Thyroid gland (tissue), 4 donors: ENCODE results near the gene SREK1IP1. TPM values are rescaled to one million over a fixed set of nuclear protein-coding genes. Genes with fewer than 3 reads are reported as not detected.

Experiments
- DNase-seq, 2 donors: peaks; one replicate each; pipeline ENCODE4 v3.0.0-alpha.2; 2019
- H3K27ac ChIP-seq, 3 donors: fragments of 200-600 bp; sonication (generic); 1 replicate in 2 of 3; 2 replicates in 1 of 3; pipeline ENCODE4 v1.5.1; 2016 to 2019; ENCODE audit warnings: mild to moderate bottlenecking in 1 of 3, moderate library complexity in 1 of 3
- H3K27me3 ChIP-seq: fragments of 200-600 bp; sonication (generic); one replicate; pipeline ENCODE4 v1.5.1; 2019
- H3K36me3 ChIP-seq, 2 donors: fragments of 200-600 bp; sonication (generic); one replicate each; pipeline ENCODE4 v1.5.1; 2016 to 2019
- H3K4me1 ChIP-seq, 2 donors: fragments of 200-600 bp; sonication (generic); one replicate each; pipeline ENCODE4 v1.5.1; 2017 to 2019
- H3K4me3 ChIP-seq, 3 donors: fragments of 200-600 bp; sonication (generic); replicated peaks in 1 of 3; 1 replicate in 2 of 3; 2 replicates in 1 of 3; pipeline ENCODE4 v1.5.1; 2016; ENCODE audit warnings: mild to moderate bottlenecking in 1 of 3
- H3K9me3 ChIP-seq: fragments of 200-600 bp; sonication (generic); one replicate; pipeline ENCODE4 v1.5.1; 2017
- CTCF ChIP-seq, 6 experiments: fragments of 200-600 bp in 3 of 6; fragments of 450-650 bp in 3 of 6; sonication (generic) in 3 of 6; IDR thresholded peaks; one replicate each; pipeline ENCODE4 v1.5.1; 2016 to 2019; ENCODE audit warnings: antibody characterized with exemption in 6 of 6, mild to moderate bottlenecking in 2 of 6, inconsistent platforms in 1 of 6, moderate library complexity in 1 of 6
- POLR2A ChIP-seq, 2 donors: fragments of 450-650 bp; IDR thresholded peaks; one replicate each; pipeline ENCODE4 v1.6.1; 2017; ENCODE audit warnings: antibody characterized with exemption in 2 of 2, mild to moderate bottlenecking in 2 of 2, moderate library complexity in 1 of 2
- WGBS, 2 donors: methylation state at CpG; one replicate each; pipeline ENCODE4 v1.1.5; 2017; 5-methylcytosine and 5-hydroxymethylcytosine counted together
- intact Hi-C: fragments of 100-400 bp; cut with DNase I; formaldehyde crosslinking; loops from one replicate; pipeline ENCODE4 v1.15.1; 2023
- total RNA-seq, 4 donors: library from RNA; depleted of rRNA; stranded (reverse); fragments of >200 nt; gene quantifications; one replicate each; pipeline ENCODE4 v1.2.3, GENCODE V29; 2016

Gene SREK1IP1
- total RNA-seq, 4 donors from 2014 or later = 8.5 to 10.5 (median 9.8) TPM

DNA sequence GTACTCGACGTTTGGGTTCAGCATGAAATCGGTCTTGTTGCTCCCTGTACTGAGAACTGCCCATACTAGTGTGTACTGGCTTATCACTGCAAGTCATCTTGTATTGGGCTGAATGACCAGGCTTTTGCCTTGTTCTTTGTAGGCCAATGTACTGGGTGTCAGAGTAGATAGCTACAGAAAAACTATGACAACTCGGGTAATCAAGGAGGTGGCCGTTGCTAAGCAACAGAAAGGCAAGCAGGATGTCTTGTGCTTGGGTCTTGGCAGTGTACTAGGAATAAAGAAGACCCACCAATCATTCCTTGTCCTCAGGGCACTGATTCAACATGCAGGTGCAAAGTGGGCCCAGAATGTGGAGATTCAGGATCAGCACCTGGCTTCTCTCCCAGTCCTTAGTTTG, 90.1 kb downstream of the SREK1IP1 start:
- TF ChIP-seq CTCF (IDR thresholded peaks at IDR 0.05) (no peak), POLR2A (IDR thresholded peaks at IDR 0.05) (no peak)
- Histone ChIP-seq H3K27ac (no peak overlapping the region), H3K9me3 (no peaks in the 10 kb centered on the region), H3K4me3 (no peak overlapping the region), H3K27me3 (no peaks in the 10 kb centered on the region), H3K4me1 (no peaks in the 10 kb centered on the region), H3K36me3 (no peaks in the 10 kb centered on the region)
- DNase-seq = no peak
- WGBS, 2 donors = 79% methylated on average over 5 of the region's 5 CpGs
- intact Hi-C loops = no loop called here

- TF ChIP-seq POLR2A (IDR thresholded peaks at IDR 0.05) (no peak), CTCF (IDR thresholded peaks at IDR 0.05) (no peak)
Measured at GRCh38 chr5:64671678-64672077, 96.8 kb downstream of the SREK1IP1 start.

GRCh38 chr5:64670277-64670676, 98.2 kb downstream of the SREK1IP1 start:
- Histone ChIP-seq H3K9me3 (no peaks in the 10 kb centered on the region), H3K36me3 (no peaks in the 10 kb centered on the region)
- TF ChIP-seq POLR2A (IDR thresholded peaks at IDR 0.05) (no peak), CTCF (IDR thresholded peaks at IDR 0.05) (no peak)

More at GRCh38 chr5:64671678-64672077, 96.8 kb downstream of the SREK1IP1 start:
- Histone ChIP-seq H3K4me1 (no peaks in the 10 kb centered on the region), H3K27ac (no peak overlapping the region), H3K4me3 (no peak overlapping the region), H3K9me3 (no peaks in the 10 kb centered on the region), H3K36me3 (no peaks in the 10 kb centered on the region), H3K27me3 (no peaks in the 10 kb centered on the region)
- no peak for DNase-seq
- 81 to 89% methylated on average over 3 of the region's 3 CpGs for WGBS, 2 donors
- intact Hi-C loops = no loop called here

More at GRCh38 chr5:64670277-64670676, 98.2 kb downstream of the SREK1IP1 start:
- 69 to 73% methylated on average over 1 of the region's 1 CpG for WGBS, 2 donors
- Histone ChIP-seq H3K27ac (no peak overlapping the region), H3K27me3 (no peaks in the 10 kb centered on the region), H3K4me3 (no peak overlapping the region), H3K4me1 (no peaks in the 10 kb centered on the region)
- DNase-seq = no peak
- intact Hi-C loops = no loop called here

Other genes starting within 250 kb of the SREK1IP1 start
- not detected for gene SHISAL2B, start 78.2 kb downstream of the SREK1IP1 start, total RNA-seq
- 10 to 100 TPM; 15.0 to 24.3 (median 16.7) TPM for gene CWC27, start 239 bp upstream of the SREK1IP1 start, total RNA-seq